ENCODE results near the gene PHRF1. TPM values are rescaled to one million over a fixed set of nuclear protein-coding genes. Genes with fewer than 3 reads are reported as not detected.
A peak's percentile ranks its signal among the peaks of the same experiment; 100 is the strongest.

The PHRF1 gene
- total and polyA plus RNA-seq, 5 donors from 2014 or later: 3.8 to 43.8 (median 5.5) TPM

- Mint-ChIP-seq H3K4me1 (peaks cover 0 to 23% (median 6%) of the 10 kb centered on the region in 4 donors), H3K27ac (peak overlapping the region in 1 of 3 donors; percentile 36), H3K36me3 (no peaks in the 10 kb centered on the region), H3K4me3 (peak overlapping the region in 2 of 4 donors; percentile 43 to 56), H3K9me3 (no peaks in the 10 kb centered on the region), H3K27me3 (no peaks in the 10 kb centered on the region)
- Histone ChIP-seq H3K4me3 (ENCODE audit: low read depth, low read length) (no peak overlapping the region), H3K9me3 (ENCODE audit: control insufficient read depth in 2 of 2, low read length in 2 of 2) (no peaks in the 10 kb centered on the region), H3K4me1 (ENCODE audit: control insufficient read depth, insufficient read depth, low read length, poor library complexity, severe bottlenecking) (peaks cover 28% of the 10 kb centered on the region), H3K27me3 (ENCODE audit: control insufficient read depth, insufficient read depth, low read length) (no peaks in the 10 kb centered on the region), H3K27ac (ENCODE audit: insufficient read depth, low read length, poor library complexity, severe bottlenecking) (no peak overlapping the region), H3K36me3 (ENCODE audit: control insufficient read depth, insufficient read depth, low read length) (no peaks in the 10 kb centered on the region)
- ATAC-seq (ENCODE audit: low read depth in 2 of 2) (no peak), DNase-seq (no peak)
Observed at GRCh38 chr11:563812-564578, 12.3 kb upstream of the PHRF1 start.

GRCh38 chr11:565921-566509 is 10.3 kb upstream of the PHRF1 start:
- no peaks in the 10 kb centered on the region for H3K36me3 ChIP-seq (ENCODE audit: control insufficient read depth, insufficient read depth, low read length)
- DNase-seq: no peak
- peak overlapping the region in 2 of 4 donors; percentile 54 to 90 for H3K4me3 Mint-ChIP-seq
- no peaks in the 10 kb centered on the region for H3K27me3 Mint-ChIP-seq
- ATAC-seq (ENCODE audit: low read depth in 2 of 2): no peak
- H3K27ac Mint-ChIP-seq: no peak overlapping the region
- no peaks in the 10 kb centered on the region for H3K36me3 Mint-ChIP-seq
- no peak overlapping the region for H3K27ac ChIP-seq (ENCODE audit: insufficient read depth, low read length, poor library complexity, severe bottlenecking)
- H3K4me1 ChIP-seq (ENCODE audit: control insufficient read depth, insufficient read depth, low read length, poor library complexity, severe bottlenecking): peaks cover 24% of the 10 kb centered on the region
- no peaks in the 10 kb centered on the region for H3K9me3 Mint-ChIP-seq
- no peak overlapping the region for H3K4me3 ChIP-seq (ENCODE audit: low read depth, low read length)
- no peaks in the 10 kb centered on the region for H3K9me3 ChIP-seq (ENCODE audit: control insufficient read depth in 2 of 2, low read length in 2 of 2)
- no peaks in the 10 kb centered on the region for H3K27me3 ChIP-seq (ENCODE audit: control insufficient read depth, insufficient read depth, low read length)
- H3K4me1 Mint-ChIP-seq: peaks cover 0 to 19% (median 2%) of the 10 kb centered on the region in 4 donors

- Mint-ChIP-seq H3K27ac (peak overlapping the region; percentile 44 to 79 (median 65)), H3K4me3 (peak overlapping the region; percentile 74 to 90 (median 78)), H3K4me1 (peaks cover 0 to 11% (median 0%) of the 10 kb centered on the region in 4 donors), H3K9me3 (no peaks in the 10 kb centered on the region), H3K36me3 (no peaks in the 10 kb centered on the region), H3K27me3 (no peaks in the 10 kb centered on the region)
- ATAC-seq (ENCODE audit: low read depth in 2 of 2) (no peak), DNase-seq (no peak)
- no peak overlapping the region for H3K27ac ChIP-seq (ENCODE audit: insufficient read depth, low read length, poor library complexity, severe bottlenecking)
- H3K27me3 ChIP-seq (ENCODE audit: control insufficient read depth, insufficient read depth, low read length): no peaks in the 10 kb centered on the region
- H3K9me3 ChIP-seq (ENCODE audit: control insufficient read depth in 2 of 2, low read length in 2 of 2): no peaks in the 10 kb centered on the region
- H3K4me1 ChIP-seq (ENCODE audit: control insufficient read depth, insufficient read depth, low read length, poor library complexity, severe bottlenecking): peaks cover 15% of the 10 kb centered on the region
- no peak overlapping the region for H3K4me3 ChIP-seq (ENCODE audit: low read depth, low read length)
- H3K36me3 ChIP-seq (ENCODE audit: control insufficient read depth, insufficient read depth, low read length): no peaks in the 10 kb centered on the region
Observed at GRCh38 chr11:567011-567628, 9.2 kb upstream of the PHRF1 start.

GRCh38 chr11:567629-568292 is 8.5 kb upstream of the PHRF1 start:
- Mint-ChIP-seq H3K27me3 (no peaks in the 10 kb centered on the region), H3K27ac (peak overlapping the region; percentile 26 to 65 (median 44)), H3K4me3 (peak overlapping the region; percentile 74 to 90 (median 78)), H3K9me3 (no peaks in the 10 kb centered on the region), H3K36me3 (no peaks in the 10 kb centered on the region), H3K4me1 (peaks cover 0 to 11% (median 0%) of the 10 kb centered on the region in 4 donors)
- Histone ChIP-seq H3K27me3 (ENCODE audit: control insufficient read depth, insufficient read depth, low read length) (no peaks in the 10 kb centered on the region), H3K9me3 (ENCODE audit: control insufficient read depth in 2 of 2, low read length in 2 of 2) (no peaks in the 10 kb centered on the region), H3K4me1 (ENCODE audit: control insufficient read depth, insufficient read depth, low read length, poor library complexity, severe bottlenecking) (peaks cover 13% of the 10 kb centered on the region), H3K4me3 (ENCODE audit: low read depth, low read length) (no peak overlapping the region), H3K27ac (ENCODE audit: insufficient read depth, low read length, poor library complexity, severe bottlenecking) (peak overlapping the region; percentile 47), H3K36me3 (ENCODE audit: control insufficient read depth, insufficient read depth, low read length) (no peaks in the 10 kb centered on the region)
- DNase-seq (peak in 2 of 3 donors; percentile 28 to 47), ATAC-seq (ENCODE audit: low read depth in 2 of 2) (no peak)

- peaks cover 13% of the 10 kb centered on the region for H3K4me1 ChIP-seq (ENCODE audit: control insufficient read depth, insufficient read depth, low read length, poor library complexity, severe bottlenecking)
- DNase-seq (peak; percentile 91 to 96 (median 96)), ATAC-seq (ENCODE audit: low read depth in 2 of 2) (peak; percentile 87 to 89)
- Mint-ChIP-seq H3K36me3 (no peaks in the 10 kb centered on the region), H3K9me3 (no peaks in the 10 kb centered on the region), H3K27ac (peak overlapping the region in 1 of 3 donors; percentile 84), H3K4me3 (peak overlapping the region; percentile 76 to 86 (median 84)), H3K4me1 (peaks cover 0 to 15% (median 0%) of the 10 kb centered on the region in 4 donors), H3K27me3 (no peaks in the 10 kb centered on the region)
- H3K36me3 ChIP-seq (ENCODE audit: control insufficient read depth, insufficient read depth, low read length): no peaks in the 10 kb centered on the region
- H3K9me3 ChIP-seq (ENCODE audit: control insufficient read depth in 2 of 2, low read length in 2 of 2): no peaks in the 10 kb centered on the region
- H3K27ac ChIP-seq (ENCODE audit: insufficient read depth, low read length, poor library complexity, severe bottlenecking): peak overlapping the region; percentile 68
- no peaks in the 10 kb centered on the region for H3K27me3 ChIP-seq (ENCODE audit: control insufficient read depth, insufficient read depth, low read length)
- H3K4me3 ChIP-seq (ENCODE audit: low read depth, low read length): peak overlapping the region; percentile 48
Observed at GRCh38 chr11:568306-569157, 7.7 kb upstream of the PHRF1 start.

GRCh38 chr11:569158-569885 is 6.9 kb upstream of the PHRF1 start:
- ATAC-seq (ENCODE audit: low read depth in 2 of 2) (no peak), DNase-seq (no peak)
- Histone ChIP-seq H3K27ac (ENCODE audit: insufficient read depth, low read length, poor library complexity, severe bottlenecking) (peak overlapping the region; percentile 68), H3K4me3 (ENCODE audit: low read depth, low read length) (peak overlapping the region; percentile 48), H3K9me3 (ENCODE audit: control insufficient read depth in 2 of 2, low read length in 2 of 2) (no peaks in the 10 kb centered on the region), H3K4me1 (ENCODE audit: control insufficient read depth, insufficient read depth, low read length, poor library complexity, severe bottlenecking) (peaks cover 16% of the 10 kb centered on the region), H3K36me3 (ENCODE audit: control insufficient read depth, insufficient read depth, low read length) (no peaks in the 10 kb centered on the region), H3K27me3 (ENCODE audit: control insufficient read depth, insufficient read depth, low read length) (no peaks in the 10 kb centered on the region)
- H3K9me3 Mint-ChIP-seq: no peaks in the 10 kb centered on the region
- peak overlapping the region; percentile 83 to 86 (median 84) for H3K4me3 Mint-ChIP-seq
- peaks cover 4 to 19% (median 5%) of the 10 kb centered on the region in 4 donors for H3K4me1 Mint-ChIP-seq
- no peaks in the 10 kb centered on the region for H3K36me3 Mint-ChIP-seq
- no peaks in the 10 kb centered on the region for H3K27me3 Mint-ChIP-seq
- peak overlapping the region in 2 of 3 donors; percentile 84 to 86 for H3K27ac Mint-ChIP-seq

Data from CD4-positive, CD25-positive, alpha-beta regulatory T cell (primary cell).